ENCODE measurements around the gene PDPK1.
"Not testable (repeated sequence)": the region's sequence is repeated elsewhere in the genome, so short reads cannot be mapped to it uniquely, and the experiment has no call there.

Gene PDPK1

DNA sequence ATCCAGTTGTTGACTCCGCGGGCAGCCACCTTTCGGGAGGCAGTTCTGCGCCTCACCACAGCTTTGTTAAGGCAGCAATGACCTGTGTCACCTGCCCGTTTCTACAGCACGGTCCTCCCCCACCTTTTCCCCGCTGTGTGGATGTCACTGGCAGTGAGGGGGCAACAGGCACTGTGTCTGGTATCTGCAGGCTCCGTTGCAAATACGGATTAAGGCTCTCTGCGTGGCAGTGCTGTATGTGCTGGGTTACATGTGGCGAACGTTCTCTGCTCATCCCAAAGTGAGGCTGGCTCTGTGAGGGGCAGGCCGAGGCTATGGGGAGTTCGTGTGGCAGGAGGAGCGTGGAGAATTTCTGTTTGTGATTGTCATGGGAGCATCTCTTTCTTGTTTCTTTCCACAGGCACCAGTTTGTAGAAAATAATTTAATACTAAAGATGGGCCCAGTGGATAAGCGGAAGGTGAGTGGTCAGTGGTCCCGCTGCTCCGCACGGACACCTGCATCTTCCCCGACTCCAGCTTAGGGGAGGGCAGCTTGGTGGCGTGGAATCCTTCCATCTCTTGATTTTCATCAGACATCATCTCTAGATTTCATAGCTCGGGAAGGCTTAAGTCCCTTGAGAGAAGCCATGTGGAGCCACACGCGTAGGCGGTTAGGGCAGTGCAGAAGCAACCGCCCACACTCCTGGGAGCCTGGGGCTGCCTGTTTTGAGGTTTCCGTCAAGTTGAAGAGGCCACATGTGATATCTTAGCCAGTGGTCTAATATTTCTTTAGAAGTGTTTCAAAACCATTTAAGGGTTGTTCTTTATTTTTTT is 57.8 kb downstream of the PDPK1 start:
- DNase-seq = no peak

DNA sequence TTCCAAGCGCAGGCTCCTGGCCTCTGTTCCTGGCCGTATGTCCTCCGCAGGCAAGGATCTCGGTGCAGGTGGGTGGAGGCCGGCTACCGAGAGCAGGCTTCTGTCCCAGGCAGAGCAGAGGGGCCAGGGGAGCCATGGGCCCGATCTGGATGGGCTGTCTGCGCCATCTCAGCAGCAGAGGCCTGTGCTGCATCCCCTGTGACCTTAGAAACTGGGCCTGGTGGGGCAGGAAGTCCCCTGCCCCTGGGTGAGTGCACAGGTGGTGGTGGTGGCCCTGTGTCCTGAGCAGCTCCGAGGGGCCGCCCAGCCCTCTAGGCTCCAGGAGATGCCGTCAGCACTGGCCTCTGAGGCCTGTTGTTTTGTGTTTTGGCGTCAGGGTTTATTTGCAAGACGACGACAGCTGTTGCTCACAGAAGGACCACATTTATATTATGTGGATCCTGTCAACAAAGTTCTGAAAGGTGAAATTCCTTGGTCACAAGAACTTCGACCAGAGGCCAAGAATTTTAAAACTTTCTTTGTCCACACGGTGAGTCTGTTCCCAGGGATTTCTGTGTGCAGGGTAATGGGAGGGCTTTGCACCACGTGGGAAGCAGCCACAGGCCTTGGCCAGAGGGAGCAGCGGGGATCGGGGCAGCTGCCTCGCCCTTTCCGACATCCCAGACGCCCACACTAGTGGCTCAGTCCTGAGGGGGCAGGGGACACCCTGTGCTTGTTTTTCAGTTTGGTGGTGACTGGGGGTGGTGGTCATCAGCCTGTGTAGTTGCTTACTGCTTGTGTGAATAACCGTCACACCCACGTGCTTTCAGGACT is 59.1 kb downstream of the PDPK1 start:
- no peak for DNase-seq

DNA sequence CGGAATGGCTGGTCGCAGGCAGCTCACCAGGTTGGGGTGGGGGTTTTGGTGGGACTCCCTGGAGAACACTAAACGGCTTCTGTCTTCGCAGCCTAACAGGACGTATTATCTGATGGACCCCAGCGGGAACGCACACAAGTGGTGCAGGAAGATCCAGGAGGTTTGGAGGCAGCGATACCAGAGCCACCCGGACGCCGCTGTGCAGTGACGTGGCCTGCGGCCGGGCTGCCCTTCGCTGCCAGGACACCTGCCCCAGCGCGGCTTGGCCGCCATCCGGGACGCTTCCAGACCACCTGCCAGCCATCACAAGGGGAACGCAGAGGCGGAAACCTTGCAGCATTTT is 59.7 kb downstream of the PDPK1 start:
- no peak for DNase-seq

- DNase-seq = no peak
Observed at GRCh38 chr16:2598133-2598641, 60.4 kb downstream of the PDPK1 start.

DNA sequence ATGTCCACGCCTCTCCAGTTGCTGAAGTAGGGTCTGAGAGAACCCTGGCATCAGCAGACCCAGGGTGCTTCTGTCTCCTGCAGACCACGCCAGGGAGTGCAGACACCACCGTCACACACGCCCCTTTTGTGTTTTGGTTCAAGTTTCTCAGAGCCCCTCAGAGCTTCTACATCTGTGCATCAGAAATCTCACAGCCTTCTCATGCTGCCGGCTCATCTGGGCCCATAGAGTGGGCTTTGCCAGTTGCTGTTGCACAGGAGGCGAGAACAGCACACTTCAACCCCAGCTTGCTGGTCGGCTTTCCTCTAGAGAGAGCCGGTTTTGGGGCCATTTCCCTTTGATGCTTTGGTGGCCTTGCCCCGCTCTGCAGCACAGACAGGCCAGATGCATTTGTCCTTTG is 60.9 kb downstream of the PDPK1 start:
- DNase-seq = no peak

- DNase-seq = not testable (repeated sequence)
Observed at GRCh38 chr16:2599165-2599564, 61.3 kb downstream of the PDPK1 start.

GRCh38 chr16:2599785-2600184 is 62.0 kb downstream of the PDPK1 start:
- not testable (repeated sequence) for DNase-seq

DNA sequence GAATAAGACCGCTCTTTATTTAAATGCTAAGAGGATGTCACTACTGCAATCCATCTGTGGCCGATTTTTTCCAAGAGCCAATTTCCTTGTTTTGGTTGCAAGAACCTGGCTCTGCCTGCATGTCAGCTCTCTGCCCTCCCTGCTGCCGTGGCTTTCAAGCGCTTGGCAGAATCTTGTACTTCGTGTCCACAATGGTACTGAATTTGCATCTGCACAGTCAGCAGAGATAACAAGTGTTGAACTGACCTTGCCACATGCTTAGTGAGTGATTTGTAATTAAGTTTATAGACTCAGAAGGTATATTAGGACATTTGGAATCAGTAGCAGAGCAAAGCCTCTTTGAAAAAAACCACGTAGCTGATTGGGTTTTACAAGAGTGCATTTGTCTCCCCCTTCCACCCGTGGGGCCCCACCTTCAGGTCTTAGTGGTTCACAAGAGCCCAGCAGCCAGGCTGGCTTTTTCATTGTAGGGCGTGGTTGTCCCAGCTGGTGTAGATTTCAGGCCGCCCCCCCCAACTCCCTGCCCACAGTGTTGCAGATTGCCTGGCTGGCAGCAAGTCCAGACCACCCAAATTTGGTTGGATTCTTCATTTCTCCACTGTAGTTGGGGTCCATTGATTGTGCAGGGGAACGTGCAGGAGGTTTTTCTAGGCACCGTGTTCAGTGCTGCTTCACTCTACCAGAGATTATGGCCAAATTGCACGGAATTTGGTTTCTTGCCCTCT is 63.6 kb downstream of the PDPK1 start:
- not testable (repeated sequence) for DNase-seq

GRCh38 chr16:2602175-2602574 is 64.4 kb downstream of the PDPK1 start:
- not testable (repeated sequence) for DNase-seq

- peak; percentile 90 for DNase-seq
Observed at GRCh38 chr16:2603165-2604015, 65.6 kb downstream of the PDPK1 start.

- not testable (repeated sequence) for DNase-seq
Observed at GRCh38 chr16:2604016-2604369, 66.2 kb downstream of the PDPK1 start.

DNA sequence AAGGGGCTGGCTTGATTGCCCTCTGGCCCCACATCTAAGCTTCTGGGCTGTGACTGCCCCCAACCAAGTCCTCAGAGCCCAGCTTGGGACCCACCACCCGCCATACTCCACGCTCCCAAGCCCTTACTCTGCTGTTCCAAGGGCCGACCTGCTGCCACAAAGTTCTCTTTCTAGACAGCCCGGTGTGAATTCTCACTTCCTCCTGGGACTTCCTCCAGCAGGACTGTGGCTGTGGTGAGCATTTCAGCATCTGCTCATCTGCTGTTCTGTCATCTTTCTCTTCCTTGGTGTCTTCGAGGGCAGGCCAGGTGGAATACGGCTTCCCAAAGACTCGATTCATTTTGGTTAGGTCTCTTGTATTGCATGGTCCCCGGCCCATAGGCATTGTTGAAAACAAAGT is 69.0 kb downstream of the PDPK1 start:
- DNase-seq = not testable (repeated sequence)

DNA sequence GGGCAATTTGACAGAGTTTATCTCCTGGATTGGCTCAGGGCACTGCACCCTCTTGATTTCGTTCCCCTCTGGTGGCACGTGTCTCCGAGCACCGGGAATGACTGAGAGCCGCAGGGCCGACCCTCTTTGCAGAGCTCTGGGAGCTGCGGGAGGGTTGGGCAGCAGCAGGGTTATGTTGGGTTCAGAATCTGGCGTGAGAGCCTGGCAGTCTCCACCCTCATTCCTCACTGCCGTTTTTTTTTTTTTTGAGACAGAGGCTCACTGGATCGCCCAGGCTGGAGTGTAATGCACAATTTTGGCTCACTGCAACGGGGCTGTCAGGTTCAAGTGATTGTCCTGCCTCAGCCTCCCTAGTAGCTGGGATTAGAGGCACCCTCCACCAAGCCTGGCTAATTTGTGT is 71.5 kb downstream of the PDPK1 start:
- DNase-seq = not testable (repeated sequence)

GRCh38 chr16:2609827-2610470 is 72.1 kb downstream of the PDPK1 start:
- no peak for DNase-seq

GRCh38 chr16:2610781-2611498 is 73.1 kb downstream of the PDPK1 start:
- DNase-seq = no peak

GRCh38 chr16:2611499-2611862 is 73.7 kb downstream of the PDPK1 start:
- no peak for DNase-seq

DNA sequence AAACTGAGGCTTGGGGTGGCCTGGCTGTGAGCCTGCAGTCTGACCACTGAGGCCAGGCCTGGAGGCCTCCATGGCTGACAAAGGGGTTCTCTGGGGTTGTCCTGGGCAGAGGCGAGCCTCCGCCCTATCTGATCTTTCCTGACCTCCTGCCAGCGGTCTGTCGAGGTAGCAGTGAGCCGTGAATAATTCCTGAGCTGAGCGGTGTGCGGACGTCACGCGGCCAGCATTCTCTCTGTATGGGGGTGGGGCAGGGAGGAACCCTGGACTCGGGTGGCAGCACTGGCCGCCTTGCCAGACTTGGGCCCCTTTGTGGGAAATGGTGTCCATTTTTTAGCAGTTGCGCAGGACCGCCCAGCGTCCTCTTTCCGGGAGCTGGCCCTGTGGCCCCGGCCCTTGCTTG is 74.1 kb downstream of the PDPK1 start:
- not testable (repeated sequence) for DNase-seq

GRCh38 chr16:2613251-2613650 is 75.4 kb downstream of the PDPK1 start:
- not testable (repeated sequence) for DNase-seq

- DNase-seq = no peak
Observed at GRCh38 chr16:2614761-2615191, 77.0 kb downstream of the PDPK1 start.

GRCh38 chr16:2618964-2619363 is 81.1 kb downstream of the PDPK1 start:
- DNase-seq = not testable (repeated sequence)

- DNase-seq = not testable (repeated sequence)
Observed at GRCh38 chr16:2619628-2620027, 81.8 kb downstream of the PDPK1 start.
